PFSK-1 (cell line): Measurements from ENCODE around the gene OR56B1.

Source experiments
- POLR2AphosphoS5 ChIP-seq: IDR thresholded peaks from 2 replicates; pipeline ENCODE4 v1.6.1; 2012; ENCODE audit warnings: low read depth, mild to moderate bottlenecking, control low read depth, low read length, moderate library complexity
- SIN3A ChIP-seq: IDR thresholded peaks from 2 replicates; pipeline ENCODE4 v1.6.1; 2012; ENCODE audit warnings: mild to moderate bottlenecking, low read length, moderate library complexity, borderline replicate concordance; ENCODE audit not compliant: insufficient read depth
- TAF1 ChIP-seq: IDR thresholded peaks from 2 replicates; pipeline ENCODE4 v1.6.1; 2012; ENCODE audit warnings: low read length, control low read depth, borderline replicate concordance; ENCODE audit not compliant: insufficient read depth
- TF ChIP-seq, protein P1 (sequence below), 2 experiments: IDR thresholded peaks; 2 replicates each; pipeline versions ENCODE4 v1.6.1 to v1.8.0; 2011 to 2012; ENCODE audit warnings: low read depth in 2 of 2, low read length in 2 of 2, control low read depth in 1 of 2, inconsistent platforms in 1 of 2, mild to moderate bottlenecking in 1 of 2, moderate library complexity in 1 of 2; ENCODE audit not compliant: insufficient read depth in 1 of 2

GRCh38 chr11:5738431-5738830 is 2.2 kb downstream of the OR56B1 start:
- TF ChIP-seq POLR2AphosphoS5 (no peak), SIN3A (no peak), TAF1 (no peak)
- TF ChIP-seq, protein P1, sequence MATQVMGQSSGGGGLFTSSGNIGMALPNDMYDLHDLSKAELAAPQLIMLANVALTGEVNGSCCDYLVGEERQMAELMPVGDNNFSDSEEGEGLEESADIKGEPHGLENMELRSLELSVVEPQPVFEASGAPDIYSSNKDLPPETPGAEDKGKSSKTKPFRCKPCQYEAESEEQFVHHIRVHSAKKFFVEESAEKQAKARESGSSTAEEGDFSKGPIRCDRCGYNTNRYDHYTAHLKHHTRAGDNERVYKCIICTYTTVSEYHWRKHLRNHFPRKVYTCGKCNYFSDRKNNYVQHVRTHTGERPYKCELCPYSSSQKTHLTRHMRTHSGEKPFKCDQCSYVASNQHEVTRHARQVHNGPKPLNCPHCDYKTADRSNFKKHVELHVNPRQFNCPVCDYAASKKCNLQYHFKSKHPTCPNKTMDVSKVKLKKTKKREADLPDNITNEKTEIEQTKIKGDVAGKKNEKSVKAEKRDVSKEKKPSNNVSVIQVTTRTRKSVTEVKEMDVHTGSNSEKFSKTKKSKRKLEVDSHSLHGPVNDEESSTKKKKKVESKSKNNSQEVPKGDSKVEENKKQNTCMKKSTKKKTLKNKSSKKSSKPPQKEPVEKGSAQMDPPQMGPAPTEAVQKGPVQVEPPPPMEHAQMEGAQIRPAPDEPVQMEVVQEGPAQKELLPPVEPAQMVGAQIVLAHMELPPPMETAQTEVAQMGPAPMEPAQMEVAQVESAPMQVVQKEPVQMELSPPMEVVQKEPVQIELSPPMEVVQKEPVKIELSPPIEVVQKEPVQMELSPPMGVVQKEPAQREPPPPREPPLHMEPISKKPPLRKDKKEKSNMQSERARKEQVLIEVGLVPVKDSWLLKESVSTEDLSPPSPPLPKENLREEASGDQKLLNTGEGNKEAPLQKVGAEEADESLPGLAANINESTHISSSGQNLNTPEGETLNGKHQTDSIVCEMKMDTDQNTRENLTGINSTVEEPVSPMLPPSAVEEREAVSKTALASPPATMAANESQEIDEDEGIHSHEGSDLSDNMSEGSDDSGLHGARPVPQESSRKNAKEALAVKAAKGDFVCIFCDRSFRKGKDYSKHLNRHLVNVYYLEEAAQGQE (IDR thresholded peaks at IDR 0.05; ENCODE audit: insufficient read depth in 1 of 2, low read depth in 2 of 2, low read length in 2 of 2): no peak
